COLO829 (cell line): ENCODE data around the gene CTNNA1.
"Not testable (repeated sequence)": the region's sequence is repeated elsewhere in the genome, so short reads cannot be mapped to it uniquely, and the experiment has no call there.

ENCODE experiments used
- DNase-seq: peaks from one replicate; pipeline ENCODE4 v3.0.0; 2012; ENCODE audit warnings: low spot score

CTNNA1 gene

DNA sequence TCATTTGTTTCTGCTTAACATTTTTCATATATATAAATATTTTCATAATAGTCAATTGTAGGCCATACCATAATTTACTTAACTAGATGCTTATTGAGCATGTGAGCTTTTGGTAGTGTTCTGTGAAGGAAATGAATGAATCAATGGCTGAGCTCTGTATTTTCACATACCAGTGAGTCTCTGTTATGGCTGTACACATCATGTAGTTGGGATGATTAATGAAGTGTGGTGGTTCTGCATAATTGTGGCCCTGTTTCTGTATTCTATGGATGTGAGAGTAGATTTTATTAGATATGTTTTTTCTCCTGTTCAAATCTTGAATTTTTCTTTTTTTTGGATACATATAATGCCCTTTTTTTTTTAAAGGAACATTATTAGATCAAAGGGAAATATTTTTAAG is 56.2 kb downstream of the CTNNA1 start:
- no peak for DNase-seq

DNA sequence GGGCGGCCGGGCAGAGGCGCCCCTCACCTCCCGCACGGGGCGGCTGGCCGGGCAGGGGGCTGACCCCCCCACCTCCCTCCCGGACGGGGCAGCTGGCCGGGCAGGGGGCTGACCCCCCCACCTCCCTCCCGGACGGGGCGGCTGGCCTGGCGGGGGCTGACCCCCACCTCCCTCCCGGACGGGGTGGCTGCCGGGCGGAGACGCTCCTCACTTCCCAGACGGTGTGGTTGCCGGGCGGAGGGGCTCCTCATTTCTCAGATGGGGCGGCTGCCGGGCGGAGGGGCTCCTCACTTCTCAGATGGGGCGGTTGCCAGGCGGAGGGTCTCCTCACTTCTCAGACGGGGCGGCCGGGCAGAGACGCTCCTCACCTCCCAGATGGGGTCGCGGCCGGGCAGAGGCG is 57.6 kb downstream of the CTNNA1 start:
- not testable (repeated sequence) for DNase-seq

DNA sequence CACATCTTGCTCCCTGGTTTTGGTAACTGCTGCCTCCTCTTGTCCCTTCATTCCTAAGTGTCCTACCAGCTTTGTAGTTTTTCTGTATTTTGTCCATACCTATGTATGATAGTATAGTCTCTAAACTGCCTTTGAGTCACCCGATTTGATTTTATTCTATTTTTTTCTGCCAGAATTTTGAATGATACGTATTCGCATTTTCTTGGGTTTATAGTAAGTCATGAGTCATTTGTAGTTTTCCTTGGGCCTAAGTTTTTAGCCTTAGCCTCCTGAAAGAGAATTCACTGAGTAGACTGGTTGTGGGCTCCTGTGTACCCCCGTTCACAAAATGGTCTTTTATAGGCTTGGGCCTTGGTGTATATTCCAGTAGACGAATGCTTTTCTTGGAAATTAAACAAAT is 62.3 kb downstream of the CTNNA1 start:
- no peak for DNase-seq

DNA sequence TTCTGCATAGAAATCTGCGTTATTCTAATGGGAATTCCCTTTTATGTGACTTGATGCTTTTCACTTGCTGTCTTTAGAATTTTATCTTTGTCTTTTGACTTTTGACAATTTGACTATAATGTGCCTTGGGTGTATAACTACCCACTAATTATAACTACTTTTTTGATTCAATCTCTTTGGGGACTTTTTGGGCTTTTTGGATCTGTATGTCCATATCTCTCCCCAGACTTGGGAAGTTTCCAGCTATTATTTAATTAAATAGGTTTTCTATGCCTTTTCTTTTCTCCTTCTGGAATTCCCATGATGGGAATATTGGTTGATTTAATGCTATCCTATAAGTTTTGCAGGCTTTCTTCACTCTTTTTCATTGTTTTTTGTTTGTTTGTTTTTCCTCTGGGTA is 64.0 kb downstream of the CTNNA1 start:
- DNase-seq: no peak

DNA sequence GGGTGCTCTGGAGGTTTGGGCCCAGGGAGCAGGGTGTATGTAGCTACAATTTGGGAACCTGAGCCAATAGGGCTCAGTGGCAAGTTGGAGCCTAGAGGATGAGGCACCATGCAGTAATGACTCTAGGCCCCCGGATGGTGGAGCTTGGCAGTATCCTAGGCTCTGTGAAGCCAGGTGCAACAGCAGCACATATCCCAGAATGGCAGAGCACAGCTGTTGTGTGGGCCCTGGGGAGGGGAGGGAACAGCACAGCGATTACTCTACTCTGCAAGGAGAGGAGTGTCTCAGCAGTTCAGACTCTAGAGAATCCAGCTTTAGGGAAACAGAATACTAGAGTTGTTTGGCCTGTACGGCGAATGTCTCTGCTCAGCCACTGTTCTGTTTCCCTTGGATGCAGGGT is 65.9 kb downstream of the CTNNA1 start:
- DNase-seq: no peak

DNA sequence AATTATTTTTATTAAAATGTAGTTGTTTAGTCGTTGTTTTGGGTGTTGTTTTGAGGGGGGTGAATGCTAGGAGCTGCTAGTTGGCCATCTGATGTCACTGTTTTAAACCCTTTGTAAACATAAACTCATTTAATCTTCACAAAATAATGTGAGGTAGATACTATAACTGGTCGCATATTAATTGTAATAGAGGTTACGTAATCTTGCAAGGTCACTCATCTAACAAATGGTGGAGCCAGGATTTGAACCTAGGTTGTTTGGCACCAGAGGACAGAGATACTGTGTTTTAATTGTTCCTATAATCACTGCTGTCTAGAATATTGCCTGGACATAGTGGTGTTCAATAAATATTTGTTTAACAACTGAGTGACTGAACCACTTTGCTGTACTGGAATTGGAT is 67.5 kb downstream of the CTNNA1 start:
- no peak for DNase-seq

DNA sequence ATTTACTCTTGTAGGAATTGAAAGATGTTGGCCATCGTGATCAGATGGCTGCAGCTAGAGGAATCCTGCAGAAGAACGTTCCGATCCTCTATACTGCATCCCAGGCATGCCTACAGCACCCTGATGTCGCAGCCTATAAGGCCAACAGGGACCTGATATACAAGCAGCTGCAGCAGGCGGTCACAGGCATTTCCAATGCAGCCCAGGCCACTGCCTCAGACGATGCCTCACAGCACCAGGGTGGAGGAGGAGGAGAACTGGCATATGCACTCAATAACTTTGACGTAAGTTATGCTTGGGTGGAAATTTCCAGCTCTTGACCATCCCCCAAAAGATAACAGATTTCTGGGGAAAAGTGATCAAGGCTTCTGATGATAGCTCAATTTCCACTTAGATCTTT is 71.3 kb downstream of the CTNNA1 start:
- no peak for DNase-seq

DNA sequence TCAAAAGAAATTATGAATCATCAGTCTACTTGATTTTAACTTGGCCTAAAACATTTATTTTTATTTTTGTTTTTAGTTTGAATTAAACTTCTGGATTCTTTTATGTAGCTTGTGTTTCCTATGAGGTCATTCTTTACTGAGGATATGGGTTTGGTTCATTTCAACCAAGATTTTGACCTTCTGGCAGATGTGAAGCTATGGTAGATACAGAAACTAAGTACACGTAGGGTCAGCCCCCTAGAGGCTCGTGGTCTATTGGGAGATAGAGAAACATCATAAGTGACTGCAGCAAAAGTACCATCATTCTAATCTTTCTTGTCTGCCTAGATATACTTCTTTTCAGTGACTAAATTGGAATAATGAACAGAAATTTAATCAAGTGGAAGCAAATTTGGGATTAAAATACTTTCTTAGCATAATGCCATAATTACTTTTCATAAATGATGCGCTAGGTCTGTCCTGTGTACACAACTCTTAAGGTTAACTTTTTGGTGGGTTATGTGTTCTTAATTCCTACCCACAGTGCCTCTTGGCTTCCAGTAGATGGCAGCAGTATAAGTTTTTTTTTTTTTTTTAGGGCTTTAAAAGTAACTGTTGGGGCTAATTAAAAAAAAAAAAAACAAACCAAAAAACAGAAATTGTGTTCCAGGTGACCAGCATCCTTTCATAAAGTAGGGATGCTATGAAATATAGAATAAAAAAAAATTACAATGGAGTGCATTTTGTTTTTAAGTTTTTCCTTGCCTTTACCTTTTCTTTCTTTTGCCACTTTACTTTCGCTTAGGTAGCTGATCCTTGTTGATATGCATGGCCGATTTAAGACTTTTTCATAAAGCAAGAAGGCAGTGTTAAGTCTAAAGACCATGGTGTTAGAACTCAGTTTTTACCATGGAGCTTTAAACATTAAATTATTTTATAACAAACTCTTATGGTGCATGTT is 72.0 kb downstream of the CTNNA1 start:
- peak; percentile 7 for DNase-seq

DNA sequence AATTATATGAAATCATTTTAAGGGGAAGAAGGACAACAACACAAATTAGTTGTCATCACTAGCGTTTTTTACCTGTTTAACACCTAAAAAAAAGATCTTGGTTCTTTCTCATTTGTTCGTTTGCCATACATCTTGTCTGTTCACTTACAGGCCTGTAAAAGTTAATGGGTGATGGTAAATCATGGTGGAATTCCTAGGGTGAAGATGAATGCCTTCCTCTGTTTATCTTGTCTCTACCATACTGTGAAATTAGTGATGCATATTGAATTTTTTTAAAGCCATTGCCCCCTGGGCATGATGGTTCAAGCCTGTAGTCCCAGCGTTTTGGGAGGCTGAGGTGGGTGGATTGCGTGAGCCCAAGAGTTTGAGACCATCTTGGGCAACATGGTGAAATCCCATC is 75.3 kb downstream of the CTNNA1 start:
- DNase-seq: no peak

DNA sequence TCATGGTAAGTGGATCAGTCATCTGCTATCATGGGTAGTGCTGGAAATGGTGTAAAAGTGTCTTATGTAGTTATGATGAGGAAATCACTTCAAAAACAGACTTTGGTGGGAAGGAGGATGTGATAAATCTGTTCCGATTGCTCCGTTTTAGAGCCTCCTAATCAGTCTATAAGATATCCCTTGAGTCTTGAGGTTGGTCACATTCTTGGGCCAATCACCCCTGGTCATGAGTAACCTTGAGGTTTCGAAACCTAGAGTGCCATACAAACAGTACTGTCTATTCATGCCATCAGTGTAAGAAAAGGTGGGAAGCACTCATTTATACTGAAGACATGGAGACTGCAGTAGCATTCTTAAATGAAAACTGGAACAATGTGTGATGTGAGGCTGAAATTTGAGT is 76.1 kb downstream of the CTNNA1 start:
- peak; percentile 13 for DNase-seq

DNA sequence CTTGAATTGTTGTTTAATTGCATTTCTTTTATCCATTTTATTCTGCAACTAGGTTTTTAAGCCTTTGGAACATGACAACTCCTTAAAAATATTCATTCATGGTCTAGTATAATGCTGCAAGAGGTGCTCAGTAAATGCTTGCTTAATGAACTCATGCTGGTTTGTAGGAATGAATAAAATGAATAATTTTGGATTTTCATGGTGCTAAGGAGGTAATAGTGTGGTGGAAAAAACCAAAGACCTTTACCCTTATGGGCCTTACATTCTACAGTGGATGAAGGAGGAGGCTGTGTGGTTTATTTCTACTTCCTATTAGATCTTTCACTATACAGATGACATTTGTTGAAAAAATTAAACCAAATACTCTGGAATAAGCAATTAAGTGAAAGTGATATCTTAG is 78.5 kb downstream of the CTNNA1 start:
- DNase-seq: no peak

DNA sequence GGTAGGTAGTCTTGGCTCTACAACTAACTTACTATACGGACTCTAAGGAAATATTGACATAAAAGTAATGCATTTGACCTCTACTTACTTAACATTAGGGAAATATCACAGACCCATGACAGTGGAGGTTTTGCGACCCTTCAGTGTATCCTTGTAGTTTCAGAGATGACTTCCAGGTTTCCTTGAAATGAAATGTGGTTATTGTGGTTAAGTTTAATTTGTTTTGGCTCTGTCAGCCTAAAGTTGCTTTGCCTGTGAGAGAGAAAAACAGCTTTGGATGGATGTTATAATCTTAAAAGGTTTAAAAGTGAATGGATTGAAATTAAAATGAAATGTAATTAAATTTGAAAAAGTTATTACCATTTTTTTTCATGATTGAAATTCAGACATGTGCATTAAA is 79.0 kb downstream of the CTNNA1 start:
- DNase-seq: no peak

DNA sequence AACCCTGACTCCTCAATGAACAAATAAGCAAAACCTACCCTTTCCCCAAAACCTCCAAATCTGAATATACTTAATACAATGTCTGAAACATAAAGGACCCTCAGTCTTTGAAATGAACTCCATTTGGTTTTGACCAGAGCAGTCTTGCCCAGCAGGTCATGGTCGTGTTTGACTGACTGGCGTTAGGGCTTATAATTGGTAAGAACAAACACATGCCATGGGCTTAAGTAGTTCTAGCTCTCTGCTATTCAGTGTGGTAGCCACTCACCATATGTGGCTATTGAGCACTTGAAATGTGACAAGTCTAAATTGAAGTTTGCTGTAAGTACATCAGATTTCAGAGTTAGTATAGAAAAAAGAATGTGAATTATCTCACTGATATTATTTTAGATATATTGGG is 79.9 kb downstream of the CTNNA1 start:
- no peak for DNase-seq

DNA sequence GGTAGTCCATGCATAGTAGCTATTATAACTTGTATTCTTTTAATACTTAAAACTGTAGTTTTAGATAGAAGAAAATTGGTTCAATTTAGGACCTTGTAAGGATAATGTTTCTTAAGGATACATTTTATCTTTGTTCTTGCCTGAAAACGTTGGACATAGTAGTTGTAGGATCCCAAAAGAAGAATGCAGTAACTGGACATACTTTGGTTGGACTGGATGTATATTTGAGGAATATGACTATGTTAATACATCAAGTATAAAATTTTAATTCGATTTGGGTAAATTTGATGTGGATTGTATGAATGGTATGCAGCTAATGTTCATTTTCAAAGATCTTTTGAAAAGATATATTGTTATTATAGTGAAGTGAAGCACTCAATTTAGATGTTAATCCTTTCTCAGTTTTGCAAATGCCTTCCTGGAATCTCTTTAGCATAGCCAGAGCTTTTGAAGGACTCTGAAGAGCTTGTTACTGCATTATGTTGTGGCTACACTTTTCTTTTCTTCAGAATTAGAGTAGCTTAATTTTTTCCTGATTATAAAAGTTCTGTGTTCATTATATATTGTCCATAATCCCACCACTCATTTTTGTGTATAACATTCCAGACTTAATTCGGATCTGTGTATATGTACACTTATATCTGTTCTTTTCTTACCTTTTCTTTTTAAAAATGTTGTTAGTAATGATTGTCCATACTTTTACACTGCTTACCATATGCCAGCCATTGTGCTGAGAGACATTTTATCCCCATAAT is 80.7 kb downstream of the CTNNA1 start:
- DNase-seq: no peak

DNA sequence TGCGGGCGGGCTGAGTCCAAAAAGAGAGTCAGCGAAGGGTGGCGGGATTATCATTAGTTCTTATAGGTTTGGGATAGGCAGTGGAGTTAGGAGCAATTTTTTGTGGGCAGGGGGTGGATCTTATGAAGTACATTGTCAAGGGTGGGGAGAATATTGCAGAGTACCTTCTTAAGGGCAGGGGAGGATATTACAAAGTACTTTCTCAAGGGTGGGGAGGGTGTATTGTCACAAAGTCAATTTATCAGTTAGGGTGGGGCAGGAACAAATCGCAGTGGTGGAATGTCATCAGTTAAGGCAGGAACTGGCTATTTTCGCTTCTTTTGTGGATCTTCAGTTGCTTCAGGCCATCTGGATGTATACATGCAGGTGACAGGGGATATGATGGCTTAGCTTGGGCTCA is 81.6 kb downstream of the CTNNA1 start:
- not testable (repeated sequence) for DNase-seq

DNA sequence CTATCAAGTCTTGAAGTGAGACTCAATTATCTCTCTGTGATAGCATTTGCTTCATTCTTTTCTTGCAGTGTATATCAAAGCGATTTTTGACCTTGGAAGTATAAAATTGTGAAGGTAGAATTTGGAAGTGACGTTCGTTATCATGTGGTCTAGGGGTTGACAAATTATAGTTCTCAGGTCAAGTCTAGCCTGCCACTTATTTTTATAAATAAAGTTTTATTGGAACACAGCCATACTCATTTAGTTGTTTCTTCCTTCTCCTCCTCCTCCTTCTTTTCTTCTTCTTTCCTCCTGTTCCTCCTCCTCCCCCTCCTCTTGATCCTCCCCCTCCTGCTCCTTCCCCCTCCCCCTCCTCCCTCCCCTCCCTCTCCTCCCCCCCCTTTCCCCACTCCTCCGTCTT is 83.9 kb downstream of the CTNNA1 start:
- no peak for DNase-seq

DNA sequence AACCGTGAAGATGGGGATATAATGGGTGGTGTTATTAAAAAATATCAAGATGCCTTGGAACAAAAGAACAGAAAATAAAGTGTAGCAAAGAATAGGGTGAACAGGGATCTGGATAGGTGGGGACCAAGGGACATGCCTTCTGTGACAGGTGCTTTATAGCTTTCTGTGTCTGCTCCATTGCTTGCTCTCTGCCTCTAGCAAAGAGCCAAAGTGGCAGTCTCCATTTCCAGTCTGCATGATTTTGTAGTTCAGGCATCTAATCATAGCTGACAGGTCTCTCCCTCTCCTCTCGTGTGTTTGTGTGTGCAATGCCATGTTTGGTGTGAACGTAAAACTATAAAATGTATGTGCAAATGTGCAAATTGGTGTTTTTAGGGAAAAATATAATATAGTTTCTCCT is 86.9 kb downstream of the CTNNA1 start:
- no peak for DNase-seq

DNA sequence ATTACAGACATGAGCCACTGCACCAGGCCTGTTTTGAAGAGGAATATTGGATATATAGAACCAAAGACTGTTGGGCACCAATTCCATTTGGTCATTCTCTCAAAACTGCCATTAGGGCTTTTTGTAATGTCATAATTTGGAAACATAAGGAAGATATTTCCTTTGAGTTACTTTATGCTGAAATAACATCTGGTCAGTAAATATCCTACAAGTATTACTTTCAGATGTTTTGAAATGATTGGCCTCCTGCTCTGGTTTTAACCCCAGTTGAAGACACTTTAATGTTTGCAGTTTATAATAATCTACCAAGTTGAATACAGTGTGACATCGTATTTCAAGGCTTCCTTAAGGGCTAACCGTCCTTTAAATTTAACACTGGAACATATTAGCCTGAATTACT is 88.3 kb downstream of the CTNNA1 start:
- no peak for DNase-seq

DNA sequence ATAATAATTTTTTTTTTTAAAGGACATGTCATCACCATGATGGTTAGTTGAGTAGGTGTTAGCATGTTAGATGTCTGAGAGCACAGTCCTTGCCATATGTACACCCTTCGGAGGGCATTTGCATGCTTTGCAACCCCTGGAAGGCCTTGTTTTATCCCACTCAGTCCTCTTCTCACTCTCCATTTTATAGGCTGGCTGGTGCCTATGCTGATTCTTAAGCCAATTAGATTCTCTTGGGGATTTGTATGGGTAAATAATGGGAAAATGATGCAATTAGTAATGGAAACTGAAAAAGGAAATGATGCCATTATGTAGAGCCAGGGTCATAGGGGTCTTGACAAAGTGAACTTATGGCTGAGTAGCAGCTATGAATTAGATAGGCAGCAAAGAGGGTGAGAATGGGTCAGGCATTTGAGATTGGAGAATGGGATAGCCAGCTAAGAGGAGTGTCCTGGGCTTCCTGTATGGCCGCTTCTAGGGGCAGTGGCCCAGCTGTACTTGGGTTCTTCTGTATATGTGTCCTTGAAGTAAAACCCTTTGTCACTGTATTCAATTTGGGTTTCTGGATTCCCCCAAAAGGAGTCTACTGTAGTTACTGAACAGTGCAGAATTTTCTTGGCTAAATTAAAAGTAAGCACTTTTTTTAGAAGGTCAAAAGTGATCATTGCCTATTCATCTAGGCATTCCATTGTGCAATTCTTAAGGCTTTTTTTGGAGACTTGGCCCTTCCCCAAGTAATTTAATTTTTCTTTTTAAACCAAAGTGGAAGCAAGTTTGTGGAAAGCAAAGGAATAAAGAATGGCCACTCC is 90.3 kb downstream of the CTNNA1 start:
- DNase-seq: no peak

DNA sequence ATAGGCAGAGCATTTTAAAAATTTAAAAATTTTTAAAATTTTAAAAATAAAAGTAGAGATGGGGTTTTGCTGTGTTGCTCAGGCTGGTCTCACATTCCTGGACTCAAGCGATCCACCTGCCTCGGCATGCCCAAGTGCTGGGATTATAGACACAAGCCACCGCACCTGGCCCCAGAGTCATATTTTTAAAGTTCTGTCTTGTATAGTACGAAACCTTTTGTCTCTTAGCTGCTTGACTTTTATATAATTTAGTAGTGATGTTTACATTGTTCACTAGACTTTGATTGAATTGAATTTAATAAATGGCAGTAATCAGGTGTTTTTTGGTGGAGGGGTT is 90.9 kb downstream of the CTNNA1 start:
- DNase-seq: no peak

DNA sequence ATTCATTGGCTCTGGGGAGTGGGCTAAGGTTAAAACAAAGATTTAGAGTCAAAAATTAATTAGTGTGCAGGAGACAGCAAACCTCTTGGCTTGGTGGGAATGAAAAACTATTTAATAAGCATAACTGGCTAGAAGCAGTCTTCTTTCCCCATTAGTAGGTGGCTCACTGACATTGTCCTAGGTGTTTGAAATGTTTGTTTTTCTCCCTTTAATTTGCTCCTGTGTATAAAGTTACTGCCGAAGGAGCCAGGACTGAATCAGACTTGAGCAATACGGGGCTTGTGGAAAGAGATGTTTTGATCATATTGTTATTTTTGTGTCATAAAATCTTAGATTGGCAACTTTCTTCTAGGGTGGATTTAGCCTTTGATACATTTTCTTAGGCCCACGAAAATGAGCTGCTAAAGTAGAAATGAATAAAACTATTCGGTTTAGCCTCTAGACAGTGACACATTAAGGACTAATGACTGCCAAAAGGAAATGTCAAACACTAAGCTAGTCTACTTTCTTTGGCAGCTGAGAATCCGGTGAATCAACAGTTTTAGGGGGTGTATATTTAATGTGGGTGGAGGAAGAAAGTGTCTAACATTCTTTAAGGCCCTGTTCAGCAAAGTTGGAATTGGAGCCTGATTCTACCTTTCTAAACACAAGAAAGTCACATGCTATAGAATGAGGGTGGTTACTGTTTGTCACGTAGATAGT is 91.7 kb downstream of the CTNNA1 start:
- peak; percentile 22 for DNase-seq

DNA sequence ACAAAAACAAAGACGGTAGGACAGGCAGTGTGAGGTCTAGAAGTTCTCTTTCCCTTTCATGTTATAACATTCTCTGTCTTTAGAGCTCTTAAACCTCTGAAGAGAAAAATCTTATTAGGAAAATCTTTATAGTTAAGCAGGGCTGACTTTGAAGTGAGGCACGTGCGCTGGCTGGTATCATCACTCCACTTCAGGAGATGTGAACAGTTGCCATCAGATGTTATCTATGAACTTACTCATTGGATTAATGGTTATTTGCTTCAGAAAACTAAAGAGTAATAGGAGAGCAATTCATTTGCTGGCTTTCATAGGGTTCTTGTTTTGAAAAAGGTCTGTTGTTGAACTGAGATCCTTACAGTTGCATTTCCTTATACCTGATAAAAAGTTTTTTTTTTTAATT is 96.2 kb downstream of the CTNNA1 start:
- DNase-seq: peak; percentile 11
